ENCODE data around the gene TEP1. TPM values are rescaled to one million over a fixed set of nuclear protein-coding genes. Genes with fewer than 3 reads are reported as not detected.
"Not testable (repeated sequence)": the region's sequence is repeated elsewhere in the genome, so short reads cannot be mapped to it uniquely, and the experiment has no call there.

Gene TEP1
- total RNA-seq, 4 donors from 2014 or later = 26.6 to 39.3 (median 29.7) TPM

GRCh38 chr14:20456971-20457370 is 43.7 kb upstream of the TEP1 start:
- no peaks in the 10 kb centered on the region for H3K27me3 ChIP-seq
- H3K36me3 ChIP-seq = peaks cover 28 to 34% of the 10 kb centered on the region in 2 donors
- H3K27ac ChIP-seq = no peak overlapping the region
- WGBS, 2 donors = 90% methylated on average over 13 of the region's 13 CpGs
- H3K4me1 ChIP-seq = peaks cover 26 to 33% of the 10 kb centered on the region in 2 donors
- TF ChIP-seq CTCF (IDR thresholded peaks at IDR 0.05) (no peak), POLR2A (IDR thresholded peaks at IDR 0.05) (no peak)
- H3K4me3 ChIP-seq (replicated peaks in 1 of 3) = no peak overlapping the region
- intact Hi-C loops (cut with DNase I) = loop anchor here (10.0 kb wide), 2 partner anchors 122 to 228 kb away; partner anchors contain the start of genes ANG, CCNB1IP1 and RNASE4
- DNase-seq = no peak
- H3K9me3 ChIP-seq = no peaks in the 10 kb centered on the region

- H3K9me3 ChIP-seq = no peaks in the 10 kb centered on the region
- peak overlapping the region; percentile 24 to 59 (median 54) for H3K4me3 ChIP-seq (replicated peaks in 1 of 3)
- WGBS, 2 donors = 1 to 3% methylated on average over 39 of the region's 39 CpGs
- no peaks in the 10 kb centered on the region for H3K27me3 ChIP-seq
- no peak for DNase-seq
- intact Hi-C loops (cut with DNase I) = loop anchor here (10.0 kb wide), 2 partner anchors 121 to 229 kb away; partner anchors contain the start of genes ANG, CCNB1IP1 and RNASE4
- no peak for TF ChIP-seq POLR2A (IDR thresholded peaks at IDR 0.05)
- no peak for TF ChIP-seq CTCF (IDR thresholded peaks at IDR 0.05)
- peak overlapping the region; percentile 35 to 85 (median 81) for H3K27ac ChIP-seq
- H3K4me1 ChIP-seq = peaks cover 25 to 32% of the 10 kb centered on the region in 2 donors
- H3K36me3 ChIP-seq = peaks cover 41 to 42% of the 10 kb centered on the region in 2 donors
Observed at GRCh38 chr14:20455355-20456300, 42.3 kb upstream of the TEP1 start.

GRCh38 chr14:20454516-20455354 is 41.4 kb upstream of the TEP1 start, which contains the start of the genes APEX1 and OSGEP:
APEX1 (plus strand) TSS chr14:20455226; CDS start chr14:20455646, 420 bp downstream.
OSGEP (minus strand) TSS chr14:20454812; CDS start chr14:20454683, 129 bp downstream.
- intact Hi-C loops (cut with DNase I) = loop anchor here (10.0 kb wide), 2 partner anchors 120 to 230 kb away; partner anchors contain the start of genes ANG, CCNB1IP1 and RNASE4
- H3K9me3 ChIP-seq = no peaks in the 10 kb centered on the region
- H3K4me1 ChIP-seq = peaks cover 17 to 23% of the 10 kb centered on the region in 2 donors
- 0 to 1% methylated on average over 45 to 48 of the region's 56 CpGs for WGBS, 2 donors
- peak within 1 kb of the TSS; percentile 54 to 70 (median 59) for H3K4me3 ChIP-seq (replicated peaks in 1 of 3)
- TF ChIP-seq CTCF (IDR thresholded peaks at IDR 0.05) (peak in 1 of 6 experiments; percentile 18), POLR2A (IDR thresholded peaks at IDR 0.05) (peak in 1 of 2 donors; percentile 84)
- DNase-seq = peak; percentile 99
- peak within 1 kb of the TSS; percentile 81 to 94 (median 85) for H3K27ac ChIP-seq
- H3K36me3 ChIP-seq = peaks cover 49 to 51% of the 10 kb centered on the region in 2 donors
- no peaks in the 10 kb centered on the region for H3K27me3 ChIP-seq

- Histone ChIP-seq H3K36me3 (peaks cover 55% of the 10 kb centered on the region in 2 donors), H3K4me1 (peaks cover 17 to 22% of the 10 kb centered on the region in 2 donors)
- DNase-seq; H3K27ac ChIP-seq; H3K4me3 ChIP-seq (replicated peaks in 1 of 3); H3K27me3 ChIP-seq; H3K9me3 ChIP-seq: not testable (repeated sequence)
- intact Hi-C loops (cut with DNase I) = loop anchor here (10.0 kb wide), 2 partner anchors 118 to 232 kb away; partner anchors contain the start of genes ANG, CCNB1IP1 and RNASE4
- 92 to 94% methylated on average over 8 of the region's 8 CpGs for WGBS, 2 donors
Observed at GRCh38 chr14:20452831-20453230, 39.5 kb upstream of the TEP1 start.

- intact Hi-C loops (cut with DNase I) = no loop called here
- no peak for TF ChIP-seq CTCF (IDR thresholded peaks at IDR 0.05)
- TF ChIP-seq POLR2A (IDR thresholded peaks at IDR 0.05) = no peak
- Histone ChIP-seq H3K9me3 (no peaks in the 10 kb centered on the region), H3K4me1 (peaks cover 7 to 14% of the 10 kb centered on the region in 2 donors), H3K36me3 (peaks cover 44 to 57% of the 10 kb centered on the region in 2 donors), H3K27me3 (no peaks in the 10 kb centered on the region), H3K27ac (peak overlapping the region in 1 of 3 donors; percentile 24), H3K4me3 (replicated peaks in 1 of 3) (no peak overlapping the region)
- no peak for DNase-seq
- WGBS, 2 donors = 91 to 97% methylated on average over 5 of the region's 5 CpGs
Observed at GRCh38 chr14:20446889-20447288, 33.6 kb upstream of the TEP1 start.

- peak overlapping the region; percentile 31 to 73 (median 55) for H3K27ac ChIP-seq
- H3K27me3 ChIP-seq; H3K9me3 ChIP-seq; H3K4me3 ChIP-seq (replicated peaks in 1 of 3); intact Hi-C loops (cut with DNase I); DNase-seq: not testable (repeated sequence)
- peaks cover 17 to 26% of the 10 kb centered on the region in 2 donors for H3K36me3 ChIP-seq
- H3K4me1 ChIP-seq = peaks cover 7 to 14% of the 10 kb centered on the region in 2 donors
- WGBS, 2 donors = 28 to 46% methylated on average over 2 to 4 of the region's 4 CpGs
Observed at GRCh38 chr14:20443650-20444049, 30.3 kb upstream of the TEP1 start.
